Right atrium auricular region (tissue), 2 donors: ENCODE measurements around the gene MOGAT1. TPM values are rescaled to one million over a fixed set of nuclear protein-coding genes. Genes with fewer than 3 reads are reported as not detected.

Experiments used
- DNase-seq: peaks from one replicate; pipeline ENCODE4 v3.0.0-alpha.2; 2019; ENCODE audit warnings: low spot score
- H3K27ac ChIP-seq, 2 donors: fragments of 200-600 bp; sonication (generic); 1 replicate in 1 of 2; 2 replicates in 1 of 2; pipeline ENCODE4 v1.5.1; 2016 to 2019
- H3K27me3 ChIP-seq, 2 donors: fragments of 200-600 bp; sonication (generic); one replicate each; pipeline versions ENCODE4 v1.5.1 to v1.6.0; 2017 to 2019
- H3K36me3 ChIP-seq: fragments of 200-600 bp; sonication (generic); one replicate; pipeline ENCODE4 v1.5.1; 2016
- H3K4me1 ChIP-seq, 2 donors: fragments of 200-600 bp; sonication (generic); one replicate each; pipeline versions ENCODE4 v1.5.1 to v1.6.0; 2017 to 2019
- H3K4me3 ChIP-seq, 2 donors: fragments of 200-600 bp; sonication (generic); 1 replicate in 1 of 2; 2 replicates in 1 of 2; pipeline ENCODE4 v1.5.1; 2017 to 2019; ENCODE audit warnings: mild to moderate bottlenecking in 1 of 2, moderate library complexity in 1 of 2
- H3K9me3 ChIP-seq, 2 donors: fragments of 200-600 bp; sonication (generic); one replicate each; pipeline ENCODE4 v1.5.1; 2019
- CTCF ChIP-seq, 2 donors: fragments of 200-600 bp; sonication (generic); IDR thresholded peaks; one replicate each; pipeline ENCODE4 v1.5.1; 2019; ENCODE audit warnings: antibody characterized with exemption in 2 of 2
- total RNA-seq, 2 donors: library from RNA; depleted of rRNA; stranded (reverse); fragments of >200 nt; gene quantifications; one replicate each; pipeline ENCODE4 v1.1.0, GENCODE V29; 2016

Gene MOGAT1
- total RNA-seq, 2 donors from 2014 or later: not detected

GRCh38 chr2:222635295-222635694 is 36.2 kb upstream of the MOGAT1 start:
- H3K4me3 ChIP-seq: no peak overlapping the region
- no peaks in the 10 kb centered on the region for H3K4me1 ChIP-seq
- DNase-seq: no peak
- H3K27ac ChIP-seq: no peak overlapping the region
- H3K9me3 ChIP-seq: no peaks in the 10 kb centered on the region
- no peak for TF ChIP-seq CTCF (IDR thresholded peaks at IDR 0.05)
- H3K36me3 ChIP-seq: peaks cover 91% of the 10 kb centered on the region
- no peaks in the 10 kb centered on the region for H3K27me3 ChIP-seq

- no peak for TF ChIP-seq CTCF (IDR thresholded peaks at IDR 0.05)
- no peak overlapping the region for H3K27ac ChIP-seq
- H3K9me3 ChIP-seq: no peaks in the 10 kb centered on the region
- H3K27me3 ChIP-seq: no peaks in the 10 kb centered on the region
- H3K4me1 ChIP-seq: no peaks in the 10 kb centered on the region
- no peak for DNase-seq
- peaks cover 79% of the 10 kb centered on the region for H3K36me3 ChIP-seq
- H3K4me3 ChIP-seq: no peak overlapping the region
Observed at GRCh38 chr2:222637067-222637466, 34.4 kb upstream of the MOGAT1 start.

GRCh38 chr2:222641336-222641735 is 30.1 kb upstream of the MOGAT1 start:
- H3K27ac ChIP-seq: no peak overlapping the region
- H3K36me3 ChIP-seq: peaks cover 47% of the 10 kb centered on the region
- no peak for TF ChIP-seq CTCF (IDR thresholded peaks at IDR 0.05)
- no peak overlapping the region for H3K4me3 ChIP-seq
- no peaks in the 10 kb centered on the region for H3K27me3 ChIP-seq
- no peaks in the 10 kb centered on the region for H3K4me1 ChIP-seq
- H3K9me3 ChIP-seq: no peaks in the 10 kb centered on the region
- no peak for DNase-seq

- Histone ChIP-seq H3K9me3 (no peaks in the 10 kb centered on the region), H3K27ac (no peak overlapping the region), H3K36me3 (peaks cover 46% of the 10 kb centered on the region), H3K27me3 (no peaks in the 10 kb centered on the region), H3K4me1 (no peaks in the 10 kb centered on the region), H3K4me3 (no peak overlapping the region)
- no peak for DNase-seq
- no peak for TF ChIP-seq CTCF (IDR thresholded peaks at IDR 0.05)
Observed at GRCh38 chr2:222643134-222643533, 28.3 kb upstream of the MOGAT1 start.

GRCh38 chr2:222646008-222646407 is 25.4 kb upstream of the MOGAT1 start:
- Histone ChIP-seq H3K27me3 (no peaks in the 10 kb centered on the region), H3K27ac (no peak overlapping the region), H3K4me3 (no peak overlapping the region), H3K9me3 (no peaks in the 10 kb centered on the region), H3K36me3 (peaks cover 30% of the 10 kb centered on the region), H3K4me1 (no peaks in the 10 kb centered on the region)
- no peak for DNase-seq
- TF ChIP-seq CTCF (IDR thresholded peaks at IDR 0.05): no peak

GRCh38 chr2:222649801-222650200 is 21.7 kb upstream of the MOGAT1 start:
- Histone ChIP-seq H3K27me3 (no peaks in the 10 kb centered on the region), H3K36me3 (peaks cover 22% of the 10 kb centered on the region), H3K27ac (no peak overlapping the region), H3K4me1 (peaks cover 0 to 7% of the 10 kb centered on the region in 2 donors), H3K9me3 (no peaks in the 10 kb centered on the region), H3K4me3 (no peak overlapping the region)
- no peak for DNase-seq
- TF ChIP-seq CTCF (IDR thresholded peaks at IDR 0.05): no peak
